Skin epidermis (tissue), 12 donors: Measurements from ENCODE around the gene NOS2.
"Not testable (repeated sequence)": the region's sequence is repeated elsewhere in the genome, so short reads cannot be mapped to it uniquely, and the experiment has no call there.

Experiments used
- H3K27ac ChIP-seq, 21 experiments: fragments of 200-600 bp; sonication (generic) in 11 of 21; one replicate each; pipeline ENCODE4 v1.5.0; 2020; ENCODE audit warnings: mild to moderate bottlenecking in 3 of 21, inconsistent platforms in 2 of 21, moderate library complexity in 2 of 21
- H3K4me3 ChIP-seq, 7 experiments: fragments of 200-600 bp; sonication (generic) in 2 of 7; one replicate each; pipeline ENCODE4 v1.5.0; 2020; ENCODE audit warnings: inconsistent platforms in 2 of 7, mild to moderate bottlenecking in 2 of 7, moderate library complexity in 1 of 7

The NOS2 gene

GRCh38 chr17:27800522-27800921 lies at the start of gene NOS2:
NOS2 (minus strand) TSS chr17:27800529; CDS start chr17:27798809, 1,720 bp downstream.
- H3K4me3 ChIP-seq = no peak within 1 kb of the TSS
- H3K27ac ChIP-seq = no peak within 1 kb of the TSS

DNA sequence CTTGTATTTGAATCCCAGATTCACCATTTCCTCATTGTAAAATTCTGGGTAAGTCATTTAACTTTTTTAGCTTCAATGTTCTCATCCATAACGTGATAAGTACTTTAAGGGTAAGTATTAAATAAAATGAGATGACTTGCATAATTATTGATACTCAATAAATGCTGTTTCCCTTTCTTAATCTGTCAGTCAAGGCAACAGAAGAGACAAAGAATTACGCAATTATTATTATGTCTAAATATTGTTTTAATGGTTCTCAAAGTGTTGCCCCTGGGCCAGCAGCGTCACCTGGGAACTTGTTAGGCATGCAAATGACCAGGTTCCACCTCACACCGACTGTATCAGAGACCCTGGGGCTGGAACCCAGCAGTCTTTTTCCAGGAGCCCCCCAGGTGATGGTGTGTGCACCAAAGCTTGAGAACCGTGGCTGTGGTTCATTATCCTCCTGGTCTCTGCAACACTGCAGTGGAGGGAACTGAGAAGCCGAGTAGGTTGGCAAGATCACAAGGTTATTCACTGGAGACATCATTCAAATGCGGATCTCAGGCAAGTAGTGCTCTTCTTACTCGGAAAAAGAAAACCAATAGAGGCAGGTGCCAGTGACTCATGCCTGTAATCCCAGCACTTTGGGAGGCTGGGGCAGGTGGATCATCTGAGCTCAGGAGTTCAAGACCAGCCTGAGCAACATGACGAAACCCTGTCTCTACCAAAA lies 49.3 kb upstream of the NOS2 start:
- Histone ChIP-seq H3K4me3 (no peak overlapping the region), H3K27ac (no peak overlapping the region)

DNA sequence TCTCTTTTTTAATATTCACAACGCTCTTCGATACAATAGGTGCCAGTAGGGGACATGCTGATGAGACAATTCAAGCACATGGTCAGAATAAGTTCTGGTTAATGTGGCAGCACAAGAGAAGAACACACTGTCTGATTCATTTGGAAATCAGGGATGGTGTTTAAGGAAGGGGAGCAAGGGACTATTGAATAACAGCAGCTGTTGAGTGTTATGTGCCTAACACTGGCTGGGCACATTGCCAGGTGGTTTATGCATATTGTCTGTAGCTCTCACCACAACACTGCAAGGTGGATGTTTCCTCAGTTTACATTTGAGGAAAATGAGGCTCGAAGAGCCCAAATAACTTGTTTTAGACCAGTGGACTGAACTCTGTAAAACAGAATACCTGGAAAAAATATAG lies 48.6 kb upstream of the NOS2 start:
- H3K27ac ChIP-seq = no peak overlapping the region
- no peak overlapping the region for H3K4me3 ChIP-seq

- Histone ChIP-seq H3K4me3 (peak overlapping the region in 1 of 7 experiments; percentile 12), H3K27ac (peak overlapping the region in 1 of 21 experiments; percentile 19)
Measured at GRCh38 chr17:27846808-27847307, 46.5 kb upstream of the NOS2 start.

GRCh38 chr17:27846042-27846655 lies 45.8 kb upstream of the NOS2 start:
- peak overlapping the region in 1 of 21 experiments; percentile 19 for H3K27ac ChIP-seq
- H3K4me3 ChIP-seq = peak overlapping the region in 1 of 7 experiments; percentile 12

DNA sequence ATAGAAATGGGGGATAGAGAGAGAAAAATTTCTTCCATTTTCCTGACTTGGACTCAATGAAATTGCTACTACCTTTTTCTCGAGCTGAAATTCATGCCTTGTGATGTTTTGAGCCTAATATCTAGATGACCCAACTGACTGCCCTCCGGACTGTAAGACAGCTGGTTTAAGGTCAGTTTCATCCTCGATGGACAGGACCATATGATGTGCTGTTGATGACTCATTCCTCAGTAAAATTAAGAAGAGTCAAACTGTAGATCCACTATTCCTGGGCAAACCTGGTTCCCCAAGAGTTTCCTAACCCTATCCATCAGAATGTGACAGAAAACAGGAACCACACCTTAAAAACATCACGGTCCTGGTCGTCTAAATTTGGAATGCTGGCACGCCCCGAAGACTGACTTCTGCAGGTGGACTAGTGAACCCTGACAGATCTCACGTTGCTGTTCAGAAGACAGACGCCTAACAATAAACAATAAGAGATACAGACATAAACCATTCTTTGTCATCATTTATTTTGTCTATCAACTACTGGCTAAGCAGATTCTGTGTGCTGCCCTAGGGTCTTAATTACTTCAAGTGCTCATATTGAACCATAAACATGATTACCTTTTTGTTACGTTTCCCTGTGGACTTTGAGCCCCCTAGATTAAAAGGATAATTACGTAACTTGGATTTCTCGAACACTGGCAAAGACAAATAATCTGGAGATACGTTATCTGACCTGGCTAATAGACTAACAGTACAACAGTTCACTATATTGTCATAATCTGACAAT lies 45.1 kb upstream of the NOS2 start:
- H3K27ac ChIP-seq = no peak overlapping the region
- no peak overlapping the region for H3K4me3 ChIP-seq

DNA sequence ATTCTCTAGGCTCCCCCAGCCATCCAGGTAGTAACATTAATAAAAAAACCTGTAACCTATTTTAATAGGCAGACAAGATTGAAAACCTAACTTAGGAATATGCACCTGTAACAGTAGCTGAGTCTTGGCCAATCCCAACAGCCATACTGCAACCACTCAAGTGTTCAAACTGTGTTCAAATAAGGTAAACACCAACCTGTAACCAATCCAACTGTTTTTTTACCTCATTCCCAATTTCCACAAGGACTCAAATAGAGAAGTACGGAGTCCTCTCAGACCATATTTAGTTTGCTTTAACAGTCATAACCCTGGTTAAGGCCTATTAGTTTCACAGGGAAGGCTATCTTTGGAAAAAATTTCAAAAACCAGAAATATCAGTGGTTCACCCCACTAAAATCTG lies 40.4 kb upstream of the NOS2 start:
- Histone ChIP-seq H3K27ac (no peak overlapping the region), H3K4me3 (no peak overlapping the region)

- H3K4me3 ChIP-seq, H3K27ac ChIP-seq: not testable (repeated sequence)
Measured at GRCh38 chr17:27840406-27840678, 40.0 kb upstream of the NOS2 start.

GRCh38 chr17:27839571-27840405 lies 39.5 kb upstream of the NOS2 start:
- H3K4me3 ChIP-seq, H3K27ac ChIP-seq: not testable (repeated sequence)

DNA sequence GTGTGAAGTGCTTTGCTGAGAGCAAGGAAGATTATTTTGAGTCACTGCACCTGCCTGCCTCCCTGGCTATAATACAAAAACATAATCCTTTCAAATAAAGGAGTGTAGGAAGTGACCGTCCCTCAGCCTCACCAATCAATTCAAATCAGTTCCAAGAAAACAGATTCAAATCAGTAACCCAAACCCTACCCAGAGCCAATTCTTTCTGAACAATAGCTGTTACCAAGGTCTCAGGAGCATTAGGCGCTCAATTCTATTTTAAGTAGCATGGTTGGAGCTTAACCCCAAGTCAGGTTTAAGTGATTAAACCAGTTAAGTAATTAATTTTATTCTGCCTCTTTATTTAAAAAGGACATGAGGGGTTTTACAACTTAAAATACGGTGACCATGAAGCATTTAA lies 38.3 kb upstream of the NOS2 start:
- H3K27ac ChIP-seq, H3K4me3 ChIP-seq: not testable (repeated sequence)

DNA sequence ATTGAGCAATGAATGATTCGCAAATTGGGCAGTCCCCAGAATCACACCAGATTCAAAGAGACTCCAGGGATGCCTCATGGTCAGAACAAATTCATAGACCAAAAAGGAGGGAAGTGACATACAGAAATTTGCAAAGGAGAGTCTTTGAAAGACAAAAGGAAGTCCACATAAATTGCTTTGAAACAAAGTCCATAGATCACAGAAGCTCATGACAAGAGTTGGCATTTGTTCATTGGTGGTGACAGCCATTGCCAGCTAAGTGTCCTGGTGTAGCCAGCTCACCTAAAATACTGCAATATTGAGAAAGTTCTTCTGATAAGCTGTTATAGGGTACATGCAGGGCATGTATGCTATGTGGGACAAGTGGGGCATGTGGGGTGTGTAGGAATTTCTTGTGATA lies 37.4 kb upstream of the NOS2 start:
- H3K27ac ChIP-seq, H3K4me3 ChIP-seq: not testable (repeated sequence)

GRCh38 chr17:27836651-27837050 lies 36.3 kb upstream of the NOS2 start:
- Histone ChIP-seq H3K4me3 (no peak overlapping the region), H3K27ac (no peak overlapping the region)

DNA sequence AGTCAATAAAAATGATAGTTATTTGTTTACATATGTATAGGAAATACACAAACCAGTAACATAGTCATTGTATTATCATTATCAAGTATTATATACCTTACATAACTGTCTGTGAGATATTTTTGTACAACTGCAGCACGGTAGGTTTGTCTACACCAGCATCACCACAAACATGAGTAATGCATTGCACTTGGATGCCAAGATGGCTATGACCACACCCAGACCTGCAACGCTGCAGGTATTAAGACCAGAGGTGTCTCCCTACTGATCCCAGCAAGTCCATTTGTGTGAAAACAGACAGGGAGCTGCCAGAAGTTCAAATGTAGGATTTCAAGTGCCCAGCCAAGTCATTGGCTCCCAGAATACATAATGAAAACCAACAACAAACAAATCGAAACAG lies 34.2 kb upstream of the NOS2 start:
- Histone ChIP-seq H3K4me3 (no peak overlapping the region), H3K27ac (no peak overlapping the region)

DNA sequence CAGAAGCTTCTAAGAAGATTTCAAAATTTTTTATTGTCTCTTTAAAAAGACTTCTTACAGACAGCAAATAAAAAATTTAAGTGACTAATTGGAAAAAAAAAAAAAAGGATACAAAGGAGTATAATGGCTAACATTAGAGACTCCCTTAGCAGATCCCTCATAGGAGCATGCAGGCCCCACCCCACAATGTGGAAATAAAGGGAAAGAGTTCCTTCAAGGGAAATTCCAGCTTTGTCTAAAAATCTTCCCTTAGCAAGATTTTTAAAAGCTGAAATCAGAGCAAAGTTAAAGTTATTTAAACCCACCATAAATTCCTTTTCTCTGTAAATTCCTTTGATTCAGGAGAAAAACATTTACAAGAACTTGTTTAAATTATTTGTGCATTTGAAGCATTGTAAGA lies 32.5 kb upstream of the NOS2 start:
- no peak overlapping the region for H3K4me3 ChIP-seq
- H3K27ac ChIP-seq = no peak overlapping the region

GRCh38 chr17:27829888-27830287 lies 29.6 kb upstream of the NOS2 start:
- H3K4me3 ChIP-seq, H3K27ac ChIP-seq: not testable (repeated sequence)

DNA sequence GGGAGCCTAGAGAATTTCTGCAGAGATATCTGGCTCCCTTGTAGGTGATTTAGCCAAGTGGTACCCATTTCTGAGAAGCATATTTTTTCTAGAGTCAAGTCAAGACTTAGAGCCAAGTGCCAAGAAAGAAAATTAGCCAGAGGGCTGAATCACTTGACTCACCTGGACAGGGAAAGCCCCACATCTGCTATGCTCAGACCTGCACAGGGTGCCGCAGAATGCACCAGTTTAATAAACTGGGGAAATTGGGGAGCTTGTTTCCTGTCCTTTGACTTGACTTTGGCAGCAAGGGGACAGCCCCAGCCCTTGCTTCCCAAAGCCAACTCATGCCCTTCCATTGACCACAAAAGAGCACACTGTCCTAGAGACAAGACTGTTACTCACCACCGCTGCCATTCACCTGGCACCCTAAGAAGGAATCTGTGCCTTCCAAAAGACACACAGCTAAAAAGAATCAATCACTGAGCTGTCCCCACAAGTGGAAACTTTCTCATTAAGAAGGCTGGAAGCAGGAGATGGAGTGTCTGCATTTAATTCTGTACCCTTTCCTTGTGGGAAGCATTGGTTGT lies 28.9 kb upstream of the NOS2 start:
- not testable (repeated sequence) for H3K4me3 ChIP-seq, H3K27ac ChIP-seq

DNA sequence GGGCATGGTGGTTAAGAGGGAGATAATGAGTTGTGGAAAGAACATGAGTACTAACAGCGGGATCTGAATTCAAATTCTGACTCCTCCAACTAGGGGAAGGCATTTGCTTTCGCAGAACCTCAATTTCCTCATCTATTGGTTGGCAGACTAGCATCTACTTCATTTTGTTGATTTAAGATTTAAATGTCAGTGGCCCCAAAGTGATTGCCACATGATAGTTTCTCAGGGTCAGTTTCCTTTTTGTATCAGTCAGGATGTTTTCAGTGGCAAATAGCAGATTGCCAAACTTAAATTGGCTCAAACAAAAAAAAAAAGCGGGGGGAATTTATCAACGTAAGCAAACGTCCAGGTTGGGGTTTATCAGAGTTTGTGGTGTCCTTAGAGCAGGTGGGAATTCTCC lies 25.1 kb upstream of the NOS2 start:
- Histone ChIP-seq H3K27ac (no peak overlapping the region), H3K4me3 (no peak overlapping the region)

GRCh38 chr17:27824745-27825144 lies 24.4 kb upstream of the NOS2 start:
- H3K4me3 ChIP-seq = no peak overlapping the region
- H3K27ac ChIP-seq = no peak overlapping the region

DNA sequence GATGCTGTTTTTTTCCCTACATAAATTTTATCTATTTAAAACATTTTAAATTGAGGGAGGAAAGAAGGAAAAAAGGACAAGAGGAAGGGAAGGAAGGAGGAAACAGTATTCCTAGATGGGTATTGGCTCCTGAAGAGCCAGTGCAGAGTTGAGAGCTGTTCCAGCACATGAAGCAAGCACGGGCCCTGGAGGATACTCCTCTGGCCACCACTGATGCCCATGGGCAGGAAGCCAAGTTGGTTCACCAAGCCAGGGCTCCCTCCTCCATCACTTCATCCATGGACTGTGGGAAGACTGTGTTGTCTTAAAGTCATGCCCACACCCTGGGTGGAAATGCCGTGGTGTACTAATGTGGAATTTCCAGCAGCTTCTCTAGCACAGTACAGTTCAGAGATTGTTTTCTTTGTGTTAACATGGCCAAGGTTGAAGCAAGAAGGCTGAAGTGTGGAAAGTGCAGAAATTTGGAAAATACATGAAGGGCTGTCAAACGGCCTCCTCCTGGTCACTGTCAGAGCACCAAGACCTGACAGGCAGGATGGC lies 23.9 kb upstream of the NOS2 start:
- Histone ChIP-seq H3K27ac (no peak overlapping the region), H3K4me3 (no peak overlapping the region)

GRCh38 chr17:27822108-27822507 lies 21.8 kb upstream of the NOS2 start:
- not testable (repeated sequence) for H3K4me3 ChIP-seq, H3K27ac ChIP-seq
